Globus pallidus (tissue), 1 donor: ENCODE results near the gene LRRK1.

Source experiments
- DNase-seq: peaks from one replicate; pipeline ENCODE4 v3.0.0-alpha.2; 2015; ENCODE audit warnings: low spot score

Gene LRRK1

GRCh38 chr15:101043011-101043410, 123.9 kb downstream of the LRRK1 start:
- no peak for DNase-seq

GRCh38 chr15:101043911-101044624, 124.9 kb downstream of the LRRK1 start:
- DNase-seq: no peak

- DNase-seq: no peak
Observed at GRCh38 chr15:101044625-101045235, 125.6 kb downstream of the LRRK1 start.

- DNase-seq: no peak
Observed at GRCh38 chr15:101045236-101045646, 126.1 kb downstream of the LRRK1 start.

GRCh38 chr15:101045835-101046691, 126.9 kb downstream of the LRRK1 start:
- no peak for DNase-seq

- DNase-seq: no peak
Observed at GRCh38 chr15:101046826-101047225, 127.7 kb downstream of the LRRK1 start.

- no peak for DNase-seq
Observed at GRCh38 chr15:101047301-101047781, 128.2 kb downstream of the LRRK1 start.

- DNase-seq: no peak
Observed at GRCh38 chr15:101048176-101048575, 129.0 kb downstream of the LRRK1 start.

- no peak for DNase-seq
Observed at GRCh38 chr15:101048581-101049030, 129.4 kb downstream of the LRRK1 start.

GRCh38 chr15:101049282-101049681, 130.1 kb downstream of the LRRK1 start:
- DNase-seq: no peak

GRCh38 chr15:101049856-101050622, 130.9 kb downstream of the LRRK1 start:
- no peak for DNase-seq

- DNase-seq: no peak
Observed at GRCh38 chr15:101050623-101051290, 131.6 kb downstream of the LRRK1 start.

- DNase-seq: no peak
Observed at GRCh38 chr15:101051291-101052030, 132.3 kb downstream of the LRRK1 start.

- no peak for DNase-seq
Observed at GRCh38 chr15:101052031-101052620, 133.0 kb downstream of the LRRK1 start.

- DNase-seq: no peak
Observed at GRCh38 chr15:101052681-101053121, 133.5 kb downstream of the LRRK1 start.

GRCh38 chr15:101053261-101053660, 134.1 kb downstream of the LRRK1 start:
- DNase-seq: no peak

GRCh38 chr15:101054116-101054515, 135.0 kb downstream of the LRRK1 start:
- DNase-seq: no peak

- DNase-seq: no peak
Observed at GRCh38 chr15:101054991-101055390, 135.8 kb downstream of the LRRK1 start.

- no peak for DNase-seq
Observed at GRCh38 chr15:101055411-101055810, 136.3 kb downstream of the LRRK1 start.
